ACC112 (cell line): ENCODE data around the gene B3GNT3.
"Not testable (repeated sequence)": the region's sequence is repeated elsewhere in the genome, so short reads cannot be mapped to it uniquely, and the experiment has no call there.

ENCODE experiments used
- H2AFZ ChIP-seq: fragments of 200-600 bp; sonication (generic); one replicate; pipeline ENCODE4 v1.6.0; 2017; ENCODE audit warnings: antibody characterized with exemption, low read length; ENCODE audit not compliant: unreplicated experiment
- H3K27ac ChIP-seq: fragments of 200-600 bp; sonication (generic); 2 replicates; pipeline ENCODE4 v1.5.1; 2014; ENCODE audit warnings: low read depth, mild to moderate bottlenecking, antibody characterized with exemption, low read length, moderate library complexity
- H3K27me3 ChIP-seq: fragments of 200-600 bp; sonication (generic); 2 replicates; pipeline ENCODE4 v1.6.1; 2014; ENCODE audit warnings: mild to moderate bottlenecking, antibody characterized with exemption, low read length, moderate library complexity, mixed read lengths; ENCODE audit not compliant: insufficient read depth
- H3K36me3 ChIP-seq: fragments of 200-600 bp; sonication (generic); 2 replicates; pipeline ENCODE4 v1.6.1; 2016; ENCODE audit warnings: mild to moderate bottlenecking, antibody characterized with exemption, low read length, moderate library complexity, mixed read lengths; ENCODE audit not compliant: insufficient read depth
- H3K4me1 ChIP-seq: fragments of 200-600 bp; sonication (generic); one replicate; pipeline ENCODE4 v1.6.1; 2016; ENCODE audit warnings: low read length, mixed read lengths; ENCODE audit not compliant: insufficient read depth, unreplicated experiment, control insufficient read depth
- H3K4me3 ChIP-seq: fragments of 200-600 bp; sonication (generic); 2 replicates; pipeline ENCODE4 v1.5.1; 2014; ENCODE audit warnings: mild to moderate bottlenecking, low read depth, low read length
- H3K79me2 ChIP-seq: fragments of 200-600 bp; sonication (generic); one replicate; pipeline ENCODE4 v1.6.0; 2016; ENCODE audit warnings: low read length; ENCODE audit not compliant: control insufficient read depth, unreplicated experiment, insufficient read depth

B3GNT3 gene

DNA sequence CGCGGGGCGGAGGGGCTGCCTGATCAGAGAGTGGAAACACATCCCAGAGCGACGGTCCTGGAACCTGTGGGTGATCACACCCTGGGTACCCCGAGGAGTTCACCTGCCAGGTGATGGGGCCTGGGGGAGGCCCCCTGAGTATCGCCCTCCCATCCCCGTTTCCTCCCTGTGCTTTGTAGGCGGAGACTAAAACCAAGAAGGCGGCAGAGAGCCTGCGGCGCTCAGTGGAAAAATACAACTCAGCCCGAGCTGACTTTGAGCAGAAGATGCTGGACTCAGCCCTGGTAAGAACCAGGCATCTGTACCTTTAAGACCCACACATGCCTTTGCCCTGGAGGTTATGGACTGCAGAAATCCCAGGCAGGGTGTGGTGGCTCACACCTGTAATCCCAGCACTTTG lies 24.3 kb upstream of the B3GNT3 start:
- Histone ChIP-seq H3K27me3 (no peaks in the 10 kb centered on the region), H3K4me1 (peaks cover 3% of the 10 kb centered on the region), H3K79me2 (no peaks in the 10 kb centered on the region), H2AFZ (no peak overlapping the region), H3K36me3 (no peaks in the 10 kb centered on the region), H3K27ac (no peak overlapping the region), H3K4me3 (no peak overlapping the region)

DNA sequence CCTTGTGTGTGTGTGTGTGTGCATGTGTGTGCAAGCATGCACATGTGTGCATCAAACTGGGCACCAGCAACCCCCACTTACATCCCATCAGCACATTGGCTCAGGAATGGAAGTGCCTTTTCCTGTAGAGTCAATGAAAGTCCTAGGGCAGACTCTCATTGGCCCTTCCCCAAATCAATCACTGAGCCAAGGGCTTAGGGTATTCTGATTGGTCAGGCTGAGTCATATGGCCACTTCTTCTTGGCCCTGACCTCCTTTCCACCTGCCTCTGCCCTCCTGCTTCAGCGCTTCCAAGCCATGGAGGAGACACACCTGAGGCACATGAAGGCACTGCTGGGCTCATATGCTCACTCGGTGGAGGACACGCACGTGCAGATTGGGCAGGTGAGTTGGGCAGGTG lies 22.8 kb upstream of the B3GNT3 start:
- no peak overlapping the region for H3K4me3 ChIP-seq
- no peaks in the 10 kb centered on the region for H3K4me1 ChIP-seq
- H3K79me2 ChIP-seq: no peaks in the 10 kb centered on the region
- H2AFZ ChIP-seq: no peak overlapping the region
- no peak overlapping the region for H3K27ac ChIP-seq
- no peaks in the 10 kb centered on the region for H3K27me3 ChIP-seq
- no peaks in the 10 kb centered on the region for H3K36me3 ChIP-seq

DNA sequence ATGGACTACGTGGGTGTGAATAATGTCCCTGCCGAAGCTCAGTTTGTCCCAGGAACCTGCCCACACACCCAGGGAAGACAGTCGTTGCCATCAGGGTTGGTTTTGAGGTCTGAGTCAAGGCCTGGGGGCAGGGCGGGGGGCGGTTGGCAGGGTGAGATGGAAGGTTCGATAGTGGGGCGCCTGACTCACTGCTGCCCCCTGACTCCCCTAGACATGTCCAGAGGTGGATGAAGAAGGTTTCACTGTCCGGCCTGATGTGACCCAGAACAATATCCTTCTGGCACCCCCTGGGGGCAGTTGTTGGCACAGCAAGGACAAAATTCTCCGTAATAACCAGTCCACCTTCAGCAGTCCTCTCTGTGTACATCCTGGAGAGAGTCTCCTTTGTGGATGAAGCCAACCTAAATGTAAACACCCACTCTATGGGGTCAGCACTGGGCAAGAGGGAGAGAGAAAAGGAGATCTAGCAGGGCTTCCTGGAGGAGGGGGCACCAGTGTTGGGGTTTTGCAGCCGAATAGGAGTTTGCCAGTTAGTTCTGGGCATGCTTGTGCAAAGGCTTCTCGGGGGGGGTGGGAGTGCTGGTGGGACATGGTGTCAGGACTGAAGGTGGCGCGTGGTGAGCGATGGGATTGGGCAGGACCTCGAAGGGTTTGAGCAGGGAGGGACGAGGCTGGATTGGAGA lies 19.6 kb upstream of the B3GNT3 start:
- Histone ChIP-seq H3K79me2 (no peaks in the 10 kb centered on the region), H3K27ac (no peak overlapping the region), H2AFZ (no peak overlapping the region), H3K36me3 (no peaks in the 10 kb centered on the region), H3K4me1 (no peaks in the 10 kb centered on the region), H3K4me3 (no peak overlapping the region), H3K27me3 (no peaks in the 10 kb centered on the region)

DNA sequence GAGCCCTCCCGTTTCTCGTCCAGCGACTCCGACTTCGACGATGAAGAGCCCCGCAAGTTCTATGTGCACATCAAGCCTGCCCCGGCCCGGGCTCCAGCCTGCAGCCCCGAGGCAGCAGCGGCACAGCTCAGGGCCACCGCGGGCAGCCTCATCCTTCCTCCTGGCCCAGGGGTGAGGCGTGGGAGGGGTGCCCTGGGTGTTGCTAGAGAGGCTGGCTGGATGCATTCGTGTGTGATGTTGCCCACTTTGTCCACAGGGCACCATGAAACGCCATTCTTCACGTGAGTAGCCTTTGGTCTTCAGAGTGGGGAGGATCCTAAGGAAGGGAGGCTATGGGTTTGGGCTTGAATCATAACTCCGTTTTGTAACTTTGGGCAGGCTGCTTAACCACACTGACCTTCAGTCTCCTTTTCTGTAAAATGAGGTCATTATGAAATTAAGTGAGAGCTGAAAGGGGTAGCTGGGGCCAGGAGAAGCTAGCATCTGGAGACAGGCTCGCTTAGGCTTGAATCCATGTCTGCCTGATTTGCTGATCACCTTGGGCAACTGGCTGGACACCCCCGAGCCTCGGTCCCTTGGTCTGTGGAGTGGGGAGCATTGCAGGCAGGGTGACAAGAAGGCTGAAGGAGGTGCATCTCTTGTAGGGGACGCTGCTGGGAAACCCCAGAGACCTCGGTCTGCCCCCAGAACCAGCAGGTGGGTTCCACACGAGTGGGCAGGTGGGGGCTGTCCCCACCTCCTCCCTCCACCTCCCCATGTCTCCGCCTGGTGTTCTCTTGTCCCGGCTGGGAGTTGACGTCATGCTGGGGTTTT lies 18.7 kb upstream of the B3GNT3 start:
- no peaks in the 10 kb centered on the region for H3K4me1 ChIP-seq
- H2AFZ ChIP-seq: no peak overlapping the region
- no peaks in the 10 kb centered on the region for H3K27me3 ChIP-seq
- H3K79me2 ChIP-seq: no peaks in the 10 kb centered on the region
- no peak overlapping the region for H3K27ac ChIP-seq
- H3K4me3 ChIP-seq: no peak overlapping the region
- no peaks in the 10 kb centered on the region for H3K36me3 ChIP-seq

DNA sequence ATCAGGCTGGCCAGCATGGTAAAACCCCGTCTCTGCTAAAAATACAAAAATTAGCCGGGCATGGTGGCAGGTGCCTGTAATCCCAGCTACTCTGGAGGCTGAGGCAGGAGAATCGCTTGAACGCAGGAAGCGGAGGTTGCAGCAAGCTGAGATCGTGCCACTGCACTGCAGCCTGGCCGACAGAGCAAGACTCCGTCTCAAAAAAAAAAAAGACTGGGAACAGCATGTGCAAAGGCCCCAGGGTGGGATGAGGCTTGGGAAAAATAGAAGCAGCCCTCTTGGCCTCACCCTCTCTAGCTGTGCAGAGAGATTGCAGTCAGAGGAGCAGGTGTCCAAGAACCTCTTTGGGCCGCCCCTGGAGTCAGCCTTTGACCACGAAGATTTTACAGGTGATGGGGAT lies 17.1 kb upstream of the B3GNT3 start:
- not testable (repeated sequence) for H3K79me2 ChIP-seq, H3K4me3 ChIP-seq, H3K4me1 ChIP-seq, H3K27me3 ChIP-seq, H3K27ac ChIP-seq, H3K36me3 ChIP-seq, H2AFZ ChIP-seq

DNA sequence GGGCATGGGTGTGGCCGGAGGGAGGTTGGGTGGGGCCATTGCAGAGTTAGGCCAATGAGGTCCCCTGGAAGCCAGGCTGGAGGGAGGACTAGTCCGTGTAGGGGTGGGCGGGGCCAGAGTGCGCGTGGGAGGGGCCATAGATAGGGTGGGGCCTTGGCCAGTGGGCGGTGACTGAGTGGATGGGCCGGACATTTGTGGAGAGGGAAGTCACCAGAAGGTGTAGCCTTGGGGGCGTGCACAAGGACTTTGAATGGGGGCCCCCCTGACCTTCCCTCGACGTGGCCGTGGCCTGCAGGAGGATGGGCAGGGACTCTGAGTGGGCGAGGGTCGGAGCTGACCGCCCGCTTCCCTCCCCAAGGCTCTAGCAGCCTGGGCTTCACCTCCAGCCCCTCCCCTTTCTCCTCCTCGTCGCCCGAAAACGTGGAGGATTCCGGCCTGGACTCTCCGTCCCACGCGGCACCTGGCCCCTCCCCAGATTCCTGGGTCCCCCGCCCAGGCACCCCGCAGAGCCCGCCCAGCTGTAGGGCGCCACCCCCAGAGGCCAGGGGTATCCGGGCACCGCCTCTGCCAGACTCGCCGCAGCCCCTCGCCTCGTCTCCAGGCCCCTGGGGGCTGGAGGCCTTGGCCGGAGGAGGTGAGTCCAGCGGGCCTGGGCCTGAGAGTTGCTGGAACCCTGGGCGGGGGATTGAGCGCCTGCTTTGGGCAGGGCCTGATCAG lies 16.5 kb upstream of the B3GNT3 start:
- Histone ChIP-seq H2AFZ (no peak overlapping the region), H3K4me3 (peak overlapping the region; percentile 39), H3K36me3 (no peaks in the 10 kb centered on the region), H3K79me2 (no peaks in the 10 kb centered on the region), H3K27me3 (no peaks in the 10 kb centered on the region), H3K4me1 (no peaks in the 10 kb centered on the region), H3K27ac (no peak overlapping the region)

DNA sequence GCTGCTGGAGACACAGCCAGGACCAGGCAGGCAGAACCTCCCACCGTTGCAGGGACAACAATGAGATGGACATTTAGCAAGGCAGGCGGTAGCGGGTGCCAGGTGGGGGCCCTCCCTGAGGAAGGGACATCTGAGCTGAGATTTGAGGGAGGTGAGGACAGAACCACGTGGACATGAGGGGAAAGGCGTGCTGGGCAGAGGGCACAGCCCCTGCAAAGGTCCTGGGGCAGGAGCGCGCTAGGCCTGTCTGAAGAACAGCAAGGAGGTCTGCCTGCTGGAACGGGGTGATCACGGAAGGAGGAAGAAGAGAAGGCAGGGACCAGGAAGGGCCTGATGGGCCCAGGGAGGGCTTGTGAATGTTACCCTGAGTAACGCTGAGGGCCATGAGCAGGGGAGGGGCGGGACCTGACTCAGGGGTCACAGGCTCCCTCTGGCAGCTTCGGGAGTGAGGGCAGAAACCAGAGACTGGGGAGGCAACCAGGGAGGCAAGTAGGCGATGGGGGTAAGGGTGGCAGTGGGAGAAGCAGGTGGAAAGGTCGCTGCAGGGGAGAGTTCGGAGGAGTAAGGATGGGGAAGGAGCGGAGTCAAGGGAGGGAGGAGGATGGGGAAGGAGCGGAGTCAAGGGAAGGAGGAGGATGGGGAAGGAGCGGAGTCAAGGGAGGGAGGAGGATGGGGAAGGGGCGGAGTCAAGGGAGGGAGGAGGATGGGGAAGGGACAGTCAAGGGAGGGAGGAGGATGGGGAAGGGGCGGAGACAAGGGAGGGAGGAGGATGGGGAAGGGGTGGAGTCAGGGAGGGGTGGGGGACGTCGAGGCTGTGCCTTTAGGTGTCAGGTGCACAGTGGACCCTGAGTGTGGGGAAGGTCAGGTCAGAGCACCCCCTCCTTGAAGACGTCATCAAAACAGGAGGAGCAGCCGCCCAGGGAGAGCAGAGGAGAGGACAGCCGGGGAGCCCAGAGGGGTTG lies 15.7 kb upstream of the B3GNT3 start:
- Histone ChIP-seq H3K36me3 (no peaks in the 10 kb centered on the region), H2AFZ (no peak overlapping the region), H3K27me3 (no peaks in the 10 kb centered on the region), H3K4me3 (peak overlapping the region; percentile 39), H3K4me1 (no peaks in the 10 kb centered on the region), H3K79me2 (no peaks in the 10 kb centered on the region), H3K27ac (no peak overlapping the region)

DNA sequence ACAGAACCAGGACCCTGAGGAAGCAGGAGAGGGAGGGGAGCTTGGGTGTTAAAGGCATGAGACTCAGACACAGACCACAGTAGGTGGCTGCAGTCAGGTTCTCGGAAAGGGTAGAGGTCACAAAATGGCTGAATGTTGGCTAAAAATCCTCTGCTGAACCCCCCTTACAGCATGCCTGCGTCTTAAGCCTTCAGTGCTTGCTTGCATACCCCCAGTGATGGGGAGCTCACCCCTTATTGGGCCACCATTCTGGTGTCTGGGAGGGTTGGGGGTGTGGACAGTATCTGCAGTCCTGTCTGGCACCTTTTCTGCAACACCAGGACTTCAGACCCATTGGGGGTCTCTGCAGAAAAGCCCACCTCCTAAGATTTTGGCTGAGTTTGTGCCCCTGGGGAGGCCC lies 14.2 kb upstream of the B3GNT3 start:
- Histone ChIP-seq H3K36me3 (no peaks in the 10 kb centered on the region), H3K4me1 (no peaks in the 10 kb centered on the region), H3K27ac (no peak overlapping the region), H3K4me3 (no peak overlapping the region), H3K27me3 (no peaks in the 10 kb centered on the region), H3K79me2 (no peaks in the 10 kb centered on the region), H2AFZ (no peak overlapping the region)

DNA sequence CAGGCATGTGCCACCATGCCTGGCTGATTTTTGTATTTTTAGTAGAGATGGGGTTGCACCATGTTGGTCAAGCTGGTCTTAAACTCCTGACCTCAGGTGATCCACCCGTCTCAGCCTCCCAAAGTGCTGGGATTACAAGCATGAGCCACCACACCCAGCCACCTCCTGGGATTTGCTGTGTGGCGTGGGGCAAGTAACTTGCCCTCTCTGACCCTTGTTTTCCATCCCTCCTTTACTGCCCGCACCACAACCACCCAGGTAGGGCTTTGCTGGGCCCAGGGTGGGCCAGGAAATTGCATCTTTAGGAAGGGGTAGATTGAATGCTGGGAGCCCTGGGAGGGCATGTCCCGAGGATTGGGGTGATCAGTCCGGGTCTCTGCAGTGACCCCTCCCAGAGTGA lies 11.2 kb upstream of the B3GNT3 start:
- not testable (repeated sequence) for H3K27me3 ChIP-seq, H3K4me3 ChIP-seq, H3K27ac ChIP-seq, H3K36me3 ChIP-seq, H3K79me2 ChIP-seq, H3K4me1 ChIP-seq, H2AFZ ChIP-seq
